Esophagus squamous epithelium (tissue), 4 donors: ENCODE results near the gene PHF3.

Experiments used
- CTCF ChIP-seq, 6 experiments: fragments of 450-650 bp in 4 of 6; fragments of 200-600 bp in 2 of 6; sonication (generic) in 2 of 6; IDR thresholded peaks; one replicate each; pipeline ENCODE4 v1.5.1; 2016 to 2019; ENCODE audit warnings: antibody characterized with exemption in 6 of 6, mild to moderate bottlenecking in 4 of 6, moderate library complexity in 4 of 6
- POLR2A ChIP-seq, 4 donors: fragments of 450-650 bp; IDR thresholded peaks; one replicate each; pipeline ENCODE4 v1.6.1; 2017; ENCODE audit warnings: antibody characterized with exemption in 4 of 4, mild to moderate bottlenecking in 4 of 4, moderate library complexity in 3 of 4

GRCh38 chr6:63634630-63635029 is 972 bp upstream of the PHF3 start:
- TF ChIP-seq CTCF (IDR thresholded peaks at IDR 0.05): no peak
- no peak for TF ChIP-seq POLR2A (IDR thresholded peaks at IDR 0.05)
